DLD1 (cell line): ENCODE measurements around the gene SMURF1.

ENCODE experiments used
- in situ Hi-C: cut with HindIII; loops from 2 replicates; pipeline ENCODE4 v1.10.0; 2017; ENCODE audit warnings: low sequenced_read_pairs

The SMURF1 gene

GRCh38 chr7:99098824-99099498, 44.9 kb downstream of the SMURF1 start:
- in situ Hi-C loops = no loop called here

GRCh38 chr7:99098286-99098823, 45.6 kb downstream of the SMURF1 start:
- in situ Hi-C loops = no loop called here

GRCh38 chr7:99097730-99098129, 46.2 kb downstream of the SMURF1 start:
- in situ Hi-C loops = no loop called here

- in situ Hi-C loops = no loop called here
These were observed 47.6 kb downstream of the SMURF1 start for GRCh38 chr7:99096124-99096887.

GRCh38 chr7:99095698-99096097, 48.2 kb downstream of the SMURF1 start:
- in situ Hi-C loops = no loop called here

- in situ Hi-C loops = no loop called here
These were observed 49.5 kb downstream of the SMURF1 start for GRCh38 chr7:99094401-99094800.

GRCh38 chr7:99092064-99092720, 51.7 kb downstream of the SMURF1 start:
- in situ Hi-C loops = no loop called here

- in situ Hi-C loops = no loop called here
These were observed 53.0 kb downstream of the SMURF1 start for GRCh38 chr7:99090771-99091542.

- in situ Hi-C loops = no loop called here
These were observed 53.8 kb downstream of the SMURF1 start for GRCh38 chr7:99089914-99090629.

- in situ Hi-C loops = no loop called here
These were observed 57.0 kb downstream of the SMURF1 start for GRCh38 chr7:99086944-99087343.

GRCh38 chr7:99086532-99086931, 57.4 kb downstream of the SMURF1 start:
- in situ Hi-C loops = no loop called here

GRCh38 chr7:99083733-99084132, 60.2 kb downstream of the SMURF1 start:
- in situ Hi-C loops = no loop called here

- in situ Hi-C loops = no loop called here
These were observed 60.7 kb downstream of the SMURF1 start for GRCh38 chr7:99083068-99083651.

GRCh38 chr7:99080679-99081078, 63.2 kb downstream of the SMURF1 start:
- in situ Hi-C loops = no loop called here

- in situ Hi-C loops = no loop called here
These were observed 64.8 kb downstream of the SMURF1 start for GRCh38 chr7:99079104-99079503.

- in situ Hi-C loops = no loop called here
These were observed 65.5 kb downstream of the SMURF1 start for GRCh38 chr7:99078416-99078815.

- in situ Hi-C loops = no loop called here
These were observed 67.3 kb downstream of the SMURF1 start for GRCh38 chr7:99076615-99077014.

GRCh38 chr7:99073839-99074446, 70.0 kb downstream of the SMURF1 start:
- in situ Hi-C loops = no loop called here

GRCh38 chr7:99072126-99072525, 71.8 kb downstream of the SMURF1 start:
- in situ Hi-C loops = no loop called here
